ENCODE results near the gene VDR.
A peak's percentile ranks its signal among the peaks of the same experiment; 100 is the strongest.

VDR gene

GRCh38 chr12:47892819-47893218 lies 12.0 kb downstream of the VDR start:
- no peak for DNase-seq (ENCODE audit: low read depth)

DNA sequence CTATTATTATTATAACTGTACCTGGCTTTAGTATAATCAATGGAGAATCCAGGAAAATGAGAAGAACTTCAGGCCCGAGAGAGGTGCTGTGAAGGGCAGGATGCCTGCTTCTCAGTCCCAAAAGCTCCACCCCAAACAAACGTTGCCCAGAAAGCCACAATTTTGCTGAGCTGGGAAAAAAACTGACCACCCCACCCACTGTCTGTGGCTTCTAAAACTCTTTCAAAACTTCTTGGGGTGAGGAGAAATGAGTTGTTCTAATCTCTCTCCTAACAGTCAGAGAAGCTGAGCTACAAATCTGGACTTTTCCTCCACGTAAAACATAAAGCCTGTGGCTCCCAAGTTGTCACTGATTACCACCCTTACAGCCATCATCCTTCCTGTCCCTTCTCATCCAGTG lies 13.4 kb downstream of the VDR start:
- no peak for DNase-seq (ENCODE audit: low read depth)

- peak; percentile 29 for DNase-seq (ENCODE audit: low read depth)
Measured at GRCh38 chr12:47889040-47889439, 15.8 kb downstream of the VDR start.

GRCh38 chr12:47888153-47888819 lies 16.5 kb downstream of the VDR start:
- DNase-seq (ENCODE audit: low read depth): no peak

GRCh38 chr12:47887529-47887928 lies 17.3 kb downstream of the VDR start:
- DNase-seq (ENCODE audit: low read depth): no peak

DNA sequence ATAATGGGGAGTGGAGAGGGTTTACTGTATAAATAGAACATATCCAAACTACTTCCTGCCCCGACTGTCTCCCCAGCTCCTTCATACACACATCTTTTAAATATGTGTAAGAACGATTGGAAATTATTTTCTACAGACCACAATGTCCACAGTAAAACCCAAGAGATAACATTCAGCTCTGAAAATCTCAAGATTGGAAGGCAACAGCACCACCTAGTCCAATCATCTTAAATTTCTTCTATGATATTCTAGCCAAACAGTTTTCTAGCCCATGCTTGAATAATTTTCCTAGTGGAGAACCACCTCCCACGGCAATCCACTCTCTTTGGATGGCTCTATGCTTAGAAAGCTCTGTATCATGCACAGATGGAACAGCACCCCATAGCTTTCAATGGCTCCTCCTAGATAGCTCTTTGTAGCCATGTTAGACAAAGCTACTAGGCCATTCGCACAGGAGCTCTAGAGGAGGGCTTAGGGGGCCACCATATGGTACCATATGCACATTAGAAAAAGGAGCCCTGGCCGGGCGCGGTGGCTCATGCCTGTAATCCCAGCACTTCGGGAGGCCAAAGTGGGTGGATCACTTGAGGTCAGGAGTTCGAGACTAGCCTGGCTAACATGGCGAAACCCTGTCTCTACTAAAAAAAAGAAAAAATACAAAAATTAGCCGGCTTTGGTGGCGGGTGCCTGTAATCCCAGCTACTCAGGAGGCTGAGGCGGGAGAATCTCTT lies 18.1 kb downstream of the VDR start:
- DNase-seq (ENCODE audit: low read depth): no peak

GRCh38 chr12:47885566-47885965 lies 19.2 kb downstream of the VDR start:
- no peak for DNase-seq (ENCODE audit: low read depth)

DNA sequence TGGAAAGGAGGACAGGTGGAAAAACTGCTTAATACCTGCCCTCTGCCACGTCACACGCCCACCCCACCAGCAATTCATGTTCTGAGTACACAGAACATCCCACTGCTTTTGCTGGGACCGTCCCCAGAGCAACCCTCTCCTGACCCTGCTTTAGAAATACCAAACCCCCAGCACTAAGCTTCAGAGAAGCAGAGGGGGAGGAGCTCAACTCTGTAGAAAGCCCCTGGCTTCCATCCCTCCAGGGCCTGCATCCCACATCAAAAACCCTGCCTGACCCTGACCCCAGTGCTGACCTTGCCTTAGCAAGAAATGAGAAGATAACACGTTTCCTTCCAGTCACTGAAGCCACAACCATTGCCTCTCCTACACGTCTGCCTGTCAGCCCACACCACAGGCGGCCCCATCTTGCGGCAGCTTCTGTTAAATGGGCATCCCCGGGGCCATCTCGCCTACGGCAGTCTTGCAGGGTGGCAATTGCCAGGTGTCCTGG lies 19.7 kb downstream of the VDR start:
- DNase-seq (ENCODE audit: low read depth): no peak

DNA sequence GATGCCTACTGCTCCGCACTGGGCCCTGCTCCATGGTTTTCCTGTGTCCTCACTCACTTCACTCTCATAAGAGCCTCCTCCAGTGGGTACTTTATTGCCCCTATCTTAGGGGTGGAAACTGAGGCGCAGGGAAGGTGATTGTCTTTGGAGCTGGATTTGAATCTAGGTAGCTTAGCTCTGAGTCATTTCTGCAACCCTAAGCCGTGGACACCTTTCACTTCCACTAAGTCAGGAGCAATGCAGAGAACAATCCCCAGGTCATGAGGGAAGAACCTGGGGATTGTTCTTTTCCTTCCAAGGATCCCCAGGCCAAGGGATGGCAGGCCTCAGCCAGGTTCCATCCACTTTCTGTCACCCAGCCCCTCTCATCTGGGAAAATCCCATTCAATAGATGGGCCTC lies 20.3 kb downstream of the VDR start:
- no peak for DNase-seq (ENCODE audit: low read depth)

GRCh38 chr12:47883663-47884195 lies 21.1 kb downstream of the VDR start:
- DNase-seq (ENCODE audit: low read depth): no peak

DNA sequence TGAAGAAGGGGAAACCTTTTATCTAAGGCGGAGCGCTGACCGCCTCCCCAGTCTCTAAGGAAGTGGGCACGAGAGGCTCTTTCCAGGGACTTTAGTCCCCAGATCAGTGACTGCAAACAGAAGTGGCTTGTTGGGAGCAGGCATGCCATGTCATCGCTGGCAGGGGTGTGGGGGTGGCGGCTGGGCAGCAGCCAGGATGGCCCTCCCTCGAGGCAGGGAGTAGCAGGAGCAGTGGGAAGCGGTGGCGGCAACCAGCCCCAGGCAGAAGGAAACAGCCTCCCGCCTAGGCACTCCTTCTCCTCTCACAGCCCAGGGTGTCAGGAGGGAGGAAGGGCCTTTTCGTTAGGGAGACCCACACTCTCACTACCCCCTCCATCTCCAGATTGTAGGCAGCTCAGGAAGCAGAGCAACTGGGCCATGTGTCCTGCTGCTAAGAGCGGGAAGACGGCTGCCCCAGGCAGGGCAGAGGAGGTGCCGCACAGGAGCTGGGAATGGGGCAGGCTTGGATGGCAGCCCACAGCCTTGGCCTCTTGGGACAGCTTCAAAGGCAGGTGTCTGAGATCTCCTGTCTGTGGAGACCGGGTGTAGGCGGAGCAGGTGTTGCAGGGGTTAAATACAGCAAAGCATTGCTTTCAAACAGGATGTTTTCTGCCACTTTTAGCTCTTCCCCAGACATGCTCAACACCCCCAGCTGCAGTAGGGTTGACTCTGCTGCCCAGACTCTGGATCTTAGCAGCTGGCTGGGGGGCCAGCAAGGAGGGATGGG lies 21.8 kb downstream of the VDR start:
- no peak for DNase-seq (ENCODE audit: low read depth)

GRCh38 chr12:47881826-47882427 lies 22.9 kb downstream of the VDR start:
- peak; percentile 98 for DNase-seq (ENCODE audit: low read depth)

GRCh38 chr12:47881051-47881450 lies 23.7 kb downstream of the VDR start:
- DNase-seq (ENCODE audit: low read depth): no peak

GRCh38 chr12:47878918-47879481 lies 25.8 kb downstream of the VDR start:
- DNase-seq (ENCODE audit: low read depth): no peak

GRCh38 chr12:47878293-47878917 lies 26.4 kb downstream of the VDR start:
- no peak for DNase-seq (ENCODE audit: low read depth)

DNA sequence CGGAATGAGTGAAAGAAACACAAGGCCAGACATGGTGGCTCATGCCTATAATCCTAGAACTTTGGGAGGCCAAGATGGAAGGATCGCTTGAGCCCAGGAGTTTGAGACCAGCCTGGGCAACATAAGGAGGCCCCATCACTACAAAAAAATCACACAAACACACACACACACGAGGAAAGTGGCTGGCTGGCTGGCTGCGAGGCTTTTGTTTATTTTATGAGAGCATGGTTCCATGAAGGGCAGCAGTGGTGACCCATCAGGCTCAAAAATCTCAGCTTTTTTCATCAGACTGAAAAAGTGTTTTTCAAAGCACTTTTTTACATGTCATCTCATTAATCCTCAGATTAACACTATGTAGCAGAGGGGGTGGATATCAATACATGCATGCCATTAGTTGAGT lies 27.7 kb downstream of the VDR start:
- no peak for DNase-seq (ENCODE audit: low read depth)

- DNase-seq (ENCODE audit: low read depth): no peak
Measured at GRCh38 chr12:47876440-47876960, 28.3 kb downstream of the VDR start.

DNA sequence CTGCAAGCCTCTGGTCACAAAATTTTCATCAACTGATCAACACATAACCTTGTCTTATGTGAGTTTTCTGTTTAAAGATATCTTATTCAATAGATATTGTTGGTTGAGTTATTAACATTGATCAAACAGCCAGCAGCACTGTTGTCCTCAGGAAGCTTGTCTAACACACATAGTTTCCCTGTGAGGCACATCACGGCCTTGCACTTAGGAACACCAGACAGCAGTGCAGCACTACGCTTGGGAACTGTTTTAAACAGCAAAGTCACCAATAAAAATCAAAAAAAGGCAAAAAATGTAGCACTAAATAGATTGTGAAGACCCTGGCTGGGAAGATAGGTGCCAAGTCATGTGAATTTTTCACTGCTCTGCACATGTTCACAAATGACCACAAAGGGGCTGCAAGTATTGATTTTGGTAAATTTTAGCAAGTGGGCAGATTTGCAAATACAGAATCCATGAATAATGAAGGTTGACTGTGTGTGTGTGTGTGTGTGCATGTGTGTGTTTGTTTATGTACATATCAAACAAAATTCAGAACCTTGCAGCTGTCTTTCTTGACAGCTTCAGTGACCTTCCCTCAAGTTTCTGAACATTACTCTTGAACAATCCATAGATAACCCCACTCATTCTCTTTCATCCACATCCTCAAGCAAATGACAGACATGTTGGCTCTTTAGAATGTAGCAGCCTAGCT lies 28.9 kb downstream of the VDR start:
- no peak for DNase-seq (ENCODE audit: low read depth)

- no peak for DNase-seq (ENCODE audit: low read depth)
Measured at GRCh38 chr12:47874316-47874715, 30.5 kb downstream of the VDR start.

DNA sequence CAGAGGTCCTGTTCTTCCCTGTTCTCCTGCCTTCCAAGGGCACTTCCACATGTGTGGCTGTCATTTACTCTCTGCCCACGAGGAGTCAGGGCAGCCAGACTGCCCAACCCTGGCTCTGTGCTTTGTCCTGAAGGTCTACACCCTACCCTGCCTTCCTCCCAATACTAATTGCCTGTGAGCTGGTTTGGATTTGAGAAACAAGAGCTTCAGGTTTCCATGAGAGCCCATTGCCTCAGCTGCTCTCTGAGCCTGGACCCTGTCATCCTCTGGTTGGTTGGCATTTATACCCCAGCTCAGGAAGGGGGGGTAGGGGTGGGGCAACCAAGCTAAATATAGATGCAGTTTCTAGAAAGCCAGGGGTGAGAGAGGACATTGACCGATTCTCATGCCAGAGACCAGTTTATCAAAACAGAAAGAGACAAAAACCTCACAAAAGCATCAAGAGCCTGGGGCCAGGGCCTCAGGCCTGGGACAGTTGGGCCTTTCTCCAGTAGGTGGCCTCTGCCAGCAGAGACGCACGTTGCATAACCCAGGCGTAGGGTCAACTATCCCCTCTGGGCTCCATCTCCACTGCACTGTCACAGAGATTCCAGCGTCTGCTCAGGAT lies 34.5 kb downstream of the VDR start:
- DNase-seq (ENCODE audit: low read depth): peak; percentile 64
